Spinal cord (tissue), 10 donors: Measurements from ENCODE around the gene C5orf58. TPM values are rescaled to one million over a fixed set of nuclear protein-coding genes. Genes with fewer than 3 reads are reported as not detected.

Experiments used
- DNase-seq, 6 donors: peaks; one replicate each; pipeline versions ENCODE4 v3.0.0 to v3.0.0-alpha.2; 2013 to 2015; ENCODE audit warnings: low spot score in 6 of 6, low read depth in 4 of 6
- H3K27ac ChIP-seq: one replicate; pipeline ENCODE4 v1.5.1; 2013; ENCODE audit warnings: low read depth, low read length, control low read depth
- H3K27me3 ChIP-seq: one replicate; pipeline ENCODE4 v1.6.1; 2013; ENCODE audit warnings: low read length; ENCODE audit not compliant: control insufficient read depth, insufficient read depth
- H3K36me3 ChIP-seq: one replicate; pipeline ENCODE4 v1.6.1; 2013; ENCODE audit warnings: low read length; ENCODE audit not compliant: control insufficient read depth, insufficient read depth
- H3K4me1 ChIP-seq: one replicate; pipeline ENCODE4 v1.6.1; 2013; ENCODE audit warnings: low read length; ENCODE audit not compliant: control insufficient read depth, insufficient read depth
- H3K4me3 ChIP-seq: one replicate; pipeline ENCODE4 v1.5.1; 2013; ENCODE audit warnings: low read depth, low read length, control low read depth
- H3K9me3 ChIP-seq: one replicate; pipeline ENCODE4 v1.6.1; 2013; ENCODE audit warnings: low read length; ENCODE audit not compliant: control insufficient read depth, insufficient read depth
- WGBS: methylation state at CpG from one replicate; pipeline ENCODE4 v1.1.5; 2013; ENCODE audit warnings: missing lambda C conversion rate; ENCODE audit not compliant: insufficient coverage; 5-methylcytosine and 5-hydroxymethylcytosine counted together
- polyA plus RNA-seq, 2 donors: library from polyadenylated mRNA; unstranded; fragments of 120-200 nt; gene quantifications; one replicate each; pipeline ENCODE4 v1.2.1, GENCODE V29; 2013; ENCODE audit not compliant: insufficient read length in 2 of 2
- total RNA-seq, 2 donors: library from RNA; depleted of rRNA in 1 of 2; stranded (reverse); fragments of 120-200 nt in 1 of 2; fragments of >200 nt in 1 of 2; gene quantifications; one replicate each; pipeline versions ENCODE4 v1.2.3 to v1.2.4, GENCODE V29; 2013 to 2014
- donor health status: healthy.

Gene C5orf58
- total and polyA plus RNA-seq, 4 donors = 1.8 to 2.1 TPM; not detected in 2

- Histone ChIP-seq H3K9me3 (peaks cover 3% of the 10 kb centered on the region), H3K27ac (no peak overlapping the region)
- WGBS = 71% methylated on average over 1 of the region's 1 CpG
These were observed 54.7 kb downstream of the C5orf58 start for GRCh38 chr5:170287532-170287931.

DNA sequence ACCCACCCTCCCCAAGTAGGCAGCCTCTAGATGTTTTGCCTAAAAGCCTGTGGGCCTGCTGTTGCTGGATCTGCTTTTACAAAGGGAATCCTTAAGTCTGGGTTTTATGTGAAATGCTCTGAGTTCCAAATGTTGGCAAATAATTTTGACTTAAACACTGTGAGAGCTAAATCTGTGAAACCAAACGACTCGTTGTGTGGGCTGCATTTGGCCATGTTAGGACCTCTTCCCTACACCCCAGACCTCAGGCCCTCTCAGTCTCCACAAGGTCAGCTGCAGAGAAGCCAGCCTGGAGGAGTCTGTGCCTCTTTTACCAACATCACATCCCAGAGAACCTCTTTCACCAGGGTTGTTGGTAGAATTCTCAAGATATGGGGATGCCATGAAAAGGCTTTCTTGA lies 55.4 kb downstream of the C5orf58 start:
- Histone ChIP-seq H3K27me3 (no peaks in the 10 kb centered on the region), H3K36me3 (no peaks in the 10 kb centered on the region), H3K4me3 (no peak overlapping the region), H3K4me1 (no peaks in the 10 kb centered on the region), H3K9me3 (peaks cover 3% of the 10 kb centered on the region), H3K27ac (no peak overlapping the region)
- no CpG with 5 or more reads among the region's 2 CpGs for WGBS
- no peak for DNase-seq

More at GRCh38 chr5:170287532-170287931, 54.7 kb downstream of the C5orf58 start:
- no peak overlapping the region for H3K4me3 ChIP-seq
- peak in 1 of 6 donors; percentile 54 for DNase-seq
- no peaks in the 10 kb centered on the region for H3K36me3 ChIP-seq
- H3K27me3 ChIP-seq = no peaks in the 10 kb centered on the region
- H3K4me1 ChIP-seq = no peaks in the 10 kb centered on the region

GRCh38 chr5:170288551-170288950 lies 55.8 kb downstream of the C5orf58 start:
- no peak for DNase-seq

DNA sequence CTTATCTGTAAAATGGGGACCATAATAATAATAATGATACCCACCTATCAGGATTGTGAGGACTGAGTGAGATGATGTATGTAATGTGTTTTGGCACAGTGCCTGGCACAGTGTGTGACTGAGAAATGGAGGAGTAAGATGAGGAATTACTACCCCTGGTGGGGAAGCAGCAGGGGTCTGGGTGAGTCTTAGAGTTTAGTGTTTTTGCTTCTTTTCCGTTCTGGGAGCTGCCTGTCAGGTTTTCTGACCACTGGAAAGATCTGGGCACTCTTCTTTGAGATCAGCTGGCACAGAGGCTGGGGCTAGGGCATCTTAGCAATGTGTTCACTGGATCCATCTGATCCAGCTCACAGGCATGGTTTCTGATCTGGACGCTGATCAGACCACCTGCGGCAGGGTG lies 56.3 kb downstream of the C5orf58 start:
- H3K9me3 ChIP-seq = peaks cover 3% of the 10 kb centered on the region
- H3K36me3 ChIP-seq = no peaks in the 10 kb centered on the region
- H3K27ac ChIP-seq = no peak overlapping the region
- H3K27me3 ChIP-seq = no peaks in the 10 kb centered on the region
- no peak for DNase-seq
- H3K4me3 ChIP-seq = no peak overlapping the region
- WGBS = 75% methylated on average over 1 of the region's 3 CpGs
- no peaks in the 10 kb centered on the region for H3K4me1 ChIP-seq

More at GRCh38 chr5:170288551-170288950, 55.8 kb downstream of the C5orf58 start:
- H3K9me3 ChIP-seq = peaks cover 3% of the 10 kb centered on the region
- no peak overlapping the region for H3K27ac ChIP-seq
- no CpG with 5 or more reads among the region's 3 CpGs for WGBS
- H3K4me3 ChIP-seq = no peak overlapping the region
- H3K4me1 ChIP-seq = no peaks in the 10 kb centered on the region
- H3K36me3 ChIP-seq = no peaks in the 10 kb centered on the region
- no peaks in the 10 kb centered on the region for H3K27me3 ChIP-seq

DNA sequence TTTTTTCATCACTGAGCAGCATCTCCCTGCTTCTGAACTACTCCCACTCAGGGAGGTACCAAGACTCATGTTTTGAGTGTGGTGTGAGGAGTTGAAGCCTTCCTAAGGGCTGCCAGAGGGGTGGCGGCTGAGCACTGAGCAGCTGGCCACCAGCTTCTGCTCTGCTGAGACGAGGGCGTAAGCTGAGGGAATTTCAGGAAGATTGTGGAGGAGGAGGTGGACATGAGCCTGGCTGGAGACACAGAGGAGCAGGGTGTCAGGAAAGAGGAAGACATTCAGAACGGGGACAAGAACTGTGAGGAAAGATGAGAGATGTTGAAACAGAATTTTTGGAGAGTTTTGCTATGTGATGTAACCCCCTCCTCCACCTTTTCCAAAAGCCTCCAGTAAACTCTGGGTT lies 57.0 kb downstream of the C5orf58 start:
- no peaks in the 10 kb centered on the region for H3K36me3 ChIP-seq
- no peak overlapping the region for H3K4me3 ChIP-seq
- no peak for DNase-seq
- H3K27me3 ChIP-seq = no peaks in the 10 kb centered on the region
- 96% methylated on average over 3 of the region's 4 CpGs for WGBS
- H3K27ac ChIP-seq = no peak overlapping the region
- H3K9me3 ChIP-seq = peaks cover 3% of the 10 kb centered on the region
- no peaks in the 10 kb centered on the region for H3K4me1 ChIP-seq

- no peak overlapping the region for H3K27ac ChIP-seq
- no peaks in the 10 kb centered on the region for H3K4me1 ChIP-seq
- no peak overlapping the region for H3K4me3 ChIP-seq
- H3K27me3 ChIP-seq = no peaks in the 10 kb centered on the region
- 89% methylated on average over 3 of the region's 3 CpGs for WGBS
- H3K9me3 ChIP-seq = peaks cover 3% of the 10 kb centered on the region
- H3K36me3 ChIP-seq = no peaks in the 10 kb centered on the region
- DNase-seq = no peak
These were observed 57.7 kb downstream of the C5orf58 start for GRCh38 chr5:170290498-170290897.

DNA sequence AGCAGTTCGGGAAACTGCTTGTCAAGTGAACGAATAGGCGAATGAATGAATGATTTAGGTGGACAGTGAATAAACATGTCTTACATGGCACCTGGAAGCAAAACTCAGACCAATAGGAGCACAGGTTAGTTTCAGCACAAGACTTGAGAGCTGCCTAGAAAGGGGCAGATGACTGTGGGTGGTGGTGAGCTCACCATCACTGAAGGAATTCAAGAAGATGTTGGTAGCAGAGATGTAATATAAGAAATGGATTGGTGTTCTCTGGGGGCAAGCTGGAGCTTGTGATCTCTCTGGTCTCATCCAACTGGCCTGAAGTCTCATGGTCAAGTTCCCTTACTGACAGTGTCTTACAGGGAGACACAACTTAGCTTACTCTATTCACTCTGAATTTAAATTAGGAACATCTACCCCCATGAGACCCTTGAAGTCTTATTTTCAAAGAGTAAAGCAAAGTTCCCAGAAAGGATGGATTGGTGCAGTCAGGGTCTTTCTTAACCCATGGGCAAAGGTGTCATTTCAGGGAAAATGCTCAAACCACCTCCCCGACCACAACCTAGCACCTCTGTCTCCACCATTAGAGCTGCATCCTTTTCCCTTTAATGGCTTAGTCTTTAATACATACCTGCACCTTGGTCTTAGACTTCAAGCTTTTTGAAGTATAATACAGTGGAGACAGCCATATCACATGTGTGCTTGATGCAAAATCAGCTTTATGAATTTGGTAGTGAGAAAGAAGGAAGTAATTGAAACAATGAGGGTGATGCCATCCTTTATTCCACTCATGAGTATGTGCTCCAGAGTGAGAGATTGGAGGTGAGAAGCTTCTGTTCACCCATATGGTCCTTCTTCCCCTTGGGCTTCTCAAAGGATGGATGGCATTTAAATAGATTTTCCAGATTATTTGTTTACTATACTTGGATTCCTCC lies 59.7 kb downstream of the C5orf58 start:
- H3K36me3 ChIP-seq = no peaks in the 10 kb centered on the region

DNA sequence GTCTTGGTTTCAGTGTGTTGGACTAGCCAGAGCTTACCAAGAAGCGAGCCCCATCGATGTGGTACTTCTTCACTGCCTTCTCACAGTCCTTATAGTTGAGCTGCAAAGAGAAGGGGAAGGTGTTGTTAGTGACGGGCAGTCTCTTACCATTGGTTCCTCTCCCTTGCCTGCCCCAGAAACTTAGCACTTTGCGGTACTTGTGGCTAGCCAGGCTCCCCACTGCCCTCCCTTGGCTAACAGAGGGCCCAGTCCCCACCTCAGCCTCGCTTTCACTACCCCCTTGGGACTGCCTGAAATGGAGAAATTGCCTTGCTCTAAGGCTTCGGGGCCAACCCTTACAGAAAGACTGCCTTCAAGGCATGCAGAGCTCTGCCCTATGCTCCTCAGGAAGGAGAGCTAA lies 60.5 kb downstream of the C5orf58 start:
- peaks cover 3% of the 10 kb centered on the region for H3K9me3 ChIP-seq
- H3K4me3 ChIP-seq = no peak overlapping the region
- no peaks in the 10 kb centered on the region for H3K27me3 ChIP-seq
- no peak overlapping the region for H3K27ac ChIP-seq
- 69% methylated on average over 2 of the region's 6 CpGs for WGBS
- no peaks in the 10 kb centered on the region for H3K4me1 ChIP-seq
- H3K36me3 ChIP-seq = no peaks in the 10 kb centered on the region
- DNase-seq = no peak

More for the DNA sequence above, 59.7 kb downstream of the C5orf58 start:
- peaks cover 3% of the 10 kb centered on the region for H3K9me3 ChIP-seq
- DNase-seq = no peak
- H3K27me3 ChIP-seq = no peaks in the 10 kb centered on the region
- WGBS = 100% methylated on average over 4 of the region's 4 CpGs
- no peaks in the 10 kb centered on the region for H3K4me1 ChIP-seq
- no peak overlapping the region for H3K27ac ChIP-seq
- no peak overlapping the region for H3K4me3 ChIP-seq

GRCh38 chr5:170294057-170294456 lies 61.3 kb downstream of the C5orf58 start:
- Histone ChIP-seq H3K9me3 (peaks cover 3% of the 10 kb centered on the region), H3K36me3 (no peaks in the 10 kb centered on the region), H3K4me1 (no peaks in the 10 kb centered on the region), H3K4me3 (no peak overlapping the region), H3K27ac (no peak overlapping the region), H3K27me3 (no peaks in the 10 kb centered on the region)
- 100% methylated on average over 2 of the region's 3 CpGs for WGBS
- no peak for DNase-seq

GRCh38 chr5:170294556-170294955 lies 61.8 kb downstream of the C5orf58 start:
- DNase-seq = no peak
- Histone ChIP-seq H3K27me3 (no peaks in the 10 kb centered on the region), H3K9me3 (peaks cover 3% of the 10 kb centered on the region), H3K27ac (no peak overlapping the region), H3K4me1 (no peaks in the 10 kb centered on the region), H3K36me3 (no peaks in the 10 kb centered on the region), H3K4me3 (no peak overlapping the region)
